T-helper 2 cell treated with Interferon-gamma antibody and Interleukin-4, amounts not matched to agents 5 μg/mL and 100 μg/mL, for 36 hours (primary cell): ENCODE data around the gene AURKAIP1.
"Not testable (repeated sequence)": the region's sequence is repeated elsewhere in the genome, so short reads cannot be mapped to it uniquely, and the experiment has no call there.

Source experiments
- DNase-seq: peaks from one replicate; pipeline ENCODE4 v3.0.0; 2021; ENCODE audit warnings: low spot score
- H3K27ac Mint-ChIP-seq: one replicate; pipeline ENCODE4 v1.8.0; 2021; ENCODE audit warnings: mild to moderate bottlenecking, mixed read lengths
- H3K27me3 Mint-ChIP-seq: one replicate; pipeline ENCODE4 v1.8.0; 2021; ENCODE audit warnings: low read depth, mixed read lengths
- H3K36me3 Mint-ChIP-seq: one replicate; pipeline ENCODE4 v1.8.0; 2021; ENCODE audit warnings: low read depth, mixed read lengths
- H3K4me1 Mint-ChIP-seq: one replicate; pipeline ENCODE4 v1.8.0; 2021; ENCODE audit warnings: low read depth, mixed read lengths
- H3K4me3 Mint-ChIP-seq: one replicate; pipeline ENCODE4 v1.8.0; 2022; ENCODE audit warnings: mild to moderate bottlenecking, moderate library complexity, mixed read lengths
- H3K9me3 Mint-ChIP-seq: one replicate; pipeline ENCODE4 v1.8.0; 2021; ENCODE audit warnings: mixed read lengths

The AURKAIP1 gene

GRCh38 chr1:1415751-1416150 is 40.7 kb upstream of the AURKAIP1 start:
- H3K4me1 Mint-ChIP-seq: peaks cover 5% of the 10 kb centered on the region
- peaks cover 2% of the 10 kb centered on the region for H3K36me3 Mint-ChIP-seq
- DNase-seq: no peak
- H3K4me3 Mint-ChIP-seq: no peak overlapping the region
- no peak overlapping the region for H3K27ac Mint-ChIP-seq
- H3K9me3 Mint-ChIP-seq: peaks cover 3% of the 10 kb centered on the region
- peaks cover 4% of the 10 kb centered on the region for H3K27me3 Mint-ChIP-seq

GRCh38 chr1:1412311-1412902 is 37.4 kb upstream of the AURKAIP1 start:
- DNase-seq, H3K36me3 Mint-ChIP-seq, H3K4me1 Mint-ChIP-seq, H3K9me3 Mint-ChIP-seq, H3K27me3 Mint-ChIP-seq, H3K4me3 Mint-ChIP-seq, H3K27ac Mint-ChIP-seq: not testable (repeated sequence)

- Mint-ChIP-seq H3K4me1 (peaks cover 8% of the 10 kb centered on the region), H3K27me3 (peaks cover 2% of the 10 kb centered on the region), H3K27ac (no peak overlapping the region), H3K36me3 (peaks cover 11% of the 10 kb centered on the region), H3K4me3 (no peak overlapping the region), H3K9me3 (peaks cover 3% of the 10 kb centered on the region)
- DNase-seq: no peak
Measured at GRCh38 chr1:1411626-1412025, 36.6 kb upstream of the AURKAIP1 start.

- not testable (repeated sequence) for H3K27me3 Mint-ChIP-seq, H3K9me3 Mint-ChIP-seq, H3K4me3 Mint-ChIP-seq, DNase-seq, H3K27ac Mint-ChIP-seq
- H3K4me1 Mint-ChIP-seq: peaks cover 14% of the 10 kb centered on the region
- peaks cover 24% of the 10 kb centered on the region for H3K36me3 Mint-ChIP-seq
Measured at GRCh38 chr1:1410238-1410637, 35.2 kb upstream of the AURKAIP1 start.

- peak; percentile 20 for DNase-seq
- Mint-ChIP-seq H3K27me3 (no peaks in the 10 kb centered on the region), H3K4me3 (peak overlapping the region; percentile 87), H3K36me3 (peaks cover 38% of the 10 kb centered on the region), H3K27ac (peak overlapping the region; percentile 87), H3K4me1 (peaks cover 16% of the 10 kb centered on the region), H3K9me3 (peaks cover 3% of the 10 kb centered on the region)
Measured at GRCh38 chr1:1407636-1408318, 32.8 kb upstream of the AURKAIP1 start.

- H3K4me3 Mint-ChIP-seq: peak within 1 kb of the TSS; percentile 90
- peak; percentile 97 for DNase-seq
- peaks cover 43% of the 10 kb centered on the region for H3K36me3 Mint-ChIP-seq
- H3K27ac Mint-ChIP-seq: peak within 1 kb of the TSS; percentile 94
- no peaks in the 10 kb centered on the region for H3K27me3 Mint-ChIP-seq
- peaks cover 18% of the 10 kb centered on the region for H3K4me1 Mint-ChIP-seq
- no peaks in the 10 kb centered on the region for H3K9me3 Mint-ChIP-seq
Measured at GRCh38 chr1:1406821-1407635, 32.0 kb upstream of the AURKAIP1 start, which contains the start of gene MRPL20. Gene MRPL20, minus strand, starts transcription at chr1:1407293. Its CDS starts 76 bp downstream, at chr1:1407217.

- Mint-ChIP-seq H3K4me1 (peaks cover 19% of the 10 kb centered on the region), H3K27me3 (no peaks in the 10 kb centered on the region), H3K9me3 (no peaks in the 10 kb centered on the region), H3K4me3 (peak overlapping the region; percentile 90), H3K36me3 (peaks cover 51% of the 10 kb centered on the region), H3K27ac (peak overlapping the region; percentile 89)
- DNase-seq: no peak
Measured at GRCh38 chr1:1406101-1406820, 31.3 kb upstream of the AURKAIP1 start.

- Mint-ChIP-seq H3K9me3 (no peaks in the 10 kb centered on the region), H3K4me1 (peaks cover 28% of the 10 kb centered on the region), H3K4me3 (no peak overlapping the region), H3K27me3 (no peaks in the 10 kb centered on the region), H3K27ac (no peak overlapping the region), H3K36me3 (peaks cover 68% of the 10 kb centered on the region)
- DNase-seq: no peak
Measured at GRCh38 chr1:1403653-1404052, 28.6 kb upstream of the AURKAIP1 start.

GRCh38 chr1:1402901-1403392 is 27.9 kb upstream of the AURKAIP1 start:
- not testable (repeated sequence) for H3K27ac Mint-ChIP-seq, H3K27me3 Mint-ChIP-seq, DNase-seq, H3K9me3 Mint-ChIP-seq, H3K4me3 Mint-ChIP-seq
- H3K36me3 Mint-ChIP-seq: peaks cover 67% of the 10 kb centered on the region
- peaks cover 28% of the 10 kb centered on the region for H3K4me1 Mint-ChIP-seq

GRCh38 chr1:1402072-1402900 is 27.3 kb upstream of the AURKAIP1 start:
- H3K9me3 Mint-ChIP-seq: no peaks in the 10 kb centered on the region
- no peaks in the 10 kb centered on the region for H3K27me3 Mint-ChIP-seq
- DNase-seq: peak; percentile 26
- H3K27ac Mint-ChIP-seq: peak overlapping the region; percentile 49
- H3K4me3 Mint-ChIP-seq: peak overlapping the region; percentile 91
- H3K36me3 Mint-ChIP-seq: peaks cover 74% of the 10 kb centered on the region
- H3K4me1 Mint-ChIP-seq: peaks cover 30% of the 10 kb centered on the region

- Mint-ChIP-seq H3K4me1 (peaks cover 28% of the 10 kb centered on the region), H3K27ac (no peak overlapping the region), H3K9me3 (no peaks in the 10 kb centered on the region), H3K36me3 (peaks cover 74% of the 10 kb centered on the region), H3K4me3 (peak overlapping the region; percentile 91), H3K27me3 (no peaks in the 10 kb centered on the region)
- DNase-seq: no peak
Measured at GRCh38 chr1:1401457-1402010, 26.5 kb upstream of the AURKAIP1 start.

- Mint-ChIP-seq H3K36me3 (peaks cover 68% of the 10 kb centered on the region), H3K27ac (peak overlapping the region; percentile 87), H3K4me1 (peaks cover 24% of the 10 kb centered on the region), H3K4me3 (peak overlapping the region; percentile 91), H3K27me3 (no peaks in the 10 kb centered on the region), H3K9me3 (no peaks in the 10 kb centered on the region)
- no peak for DNase-seq
Measured at GRCh38 chr1:1400576-1401456, 25.8 kb upstream of the AURKAIP1 start.
